Lower leg skin (tissue), 4 donors: ENCODE data around the gene DNAH12. TPM values are rescaled to one million over a fixed set of nuclear protein-coding genes. Genes with fewer than 3 reads are reported as not detected.
"Not testable (repeated sequence)": the region's sequence is repeated elsewhere in the genome, so short reads cannot be mapped to it uniquely, and the experiment has no call there.

Experiments used
- DNase-seq, 2 donors: peaks; one replicate each; pipeline ENCODE4 v3.0.0-alpha.2; 2019; ENCODE audit warnings: low spot score in 2 of 2
- H3K4me3 ChIP-seq: fragments of 200-600 bp; sonication (generic); 2 replicates; pipeline ENCODE4 v1.5.1; 2017; ENCODE audit warnings: mild to moderate bottlenecking, low read depth; ENCODE audit not compliant: poor library complexity, severe bottlenecking
- CTCF ChIP-seq, 3 donors: fragments of 450-650 bp; IDR thresholded peaks; one replicate each; pipeline ENCODE4 v1.5.1; 2016; ENCODE audit warnings: antibody characterized with exemption in 3 of 3, mild to moderate bottlenecking in 3 of 3, moderate library complexity in 2 of 3
- POLR2A ChIP-seq, 2 donors: fragments of 450-650 bp; IDR thresholded peaks; one replicate each; pipeline ENCODE4 v1.6.1; 2016 to 2017; ENCODE audit warnings: antibody characterized with exemption in 2 of 2, mild to moderate bottlenecking in 1 of 2, moderate library complexity in 1 of 2
- WGBS, 2 donors: methylation state at CpG; one replicate each; pipeline ENCODE4 v1.1.5; 2018; 5-methylcytosine and 5-hydroxymethylcytosine counted together
- intact Hi-C: fragments of 100-400 bp; cut with DNase I; formaldehyde crosslinking; loops from one replicate; pipeline ENCODE4 v1.15.0; 2023; ENCODE audit warnings: low total_unique reads
- total RNA-seq, 4 donors: library from RNA; depleted of rRNA; stranded (reverse); fragments of >200 nt; gene quantifications; one replicate each; pipeline ENCODE4 v1.1.0, GENCODE V29; 2016

The DNAH12 gene
- total RNA-seq, 4 donors from 2014 or later: under 0.01 to 0.03 TPM; not detected in 2

- H3K4me3 ChIP-seq: no peak overlapping the region
- intact Hi-C loops: no loop called here
- no peak for DNase-seq
- no peak for TF ChIP-seq CTCF (IDR thresholded peaks at IDR 0.05)
- TF ChIP-seq POLR2A (IDR thresholded peaks at IDR 0.05): no peak
- WGBS, 2 donors: 84 to 85% methylated on average over 5 of the region's 5 CpGs
These were observed 208.7 kb downstream of the DNAH12 start for GRCh38 chr3:57335283-57335938.

GRCh38 chr3:57331078-57331610 is 213.0 kb downstream of the DNAH12 start:
- intact Hi-C loops: no loop called here
- TF ChIP-seq POLR2A (IDR thresholded peaks at IDR 0.05): no peak
- TF ChIP-seq CTCF (IDR thresholded peaks at IDR 0.05): no peak
- no peak for DNase-seq
- WGBS, 2 donors: 75 to 80% methylated on average over 3 of the region's 3 CpGs
- no peak overlapping the region for H3K4me3 ChIP-seq

GRCh38 chr3:57326498-57326897 is 217.6 kb downstream of the DNAH12 start:
- WGBS, 2 donors: 92 to 93% methylated on average over 1 of the region's 1 CpG
- DNase-seq, H3K4me3 ChIP-seq, intact Hi-C loops: not testable (repeated sequence)

- DNase-seq: no peak
- TF ChIP-seq CTCF (IDR thresholded peaks at IDR 0.05) (no peak), POLR2A (IDR thresholded peaks at IDR 0.05) (no peak)
- WGBS, 2 donors: 95 to 97% methylated on average over 3 of the region's 3 CpGs
- H3K4me3 ChIP-seq: no peak overlapping the region
- intact Hi-C loops: no loop called here
These were observed 229.9 kb downstream of the DNAH12 start for GRCh38 chr3:57314204-57314603.

- whole genome bisulfite sequencing, 2 donors: 54 to 55% methylated on average over 3 of the region's 3 CpGs
- no peak for DNase-seq
- intact Hi-C loops: no loop called here
- H3K4me3 ChIP-seq: no peak overlapping the region
- TF ChIP-seq POLR2A (IDR thresholded peaks at IDR 0.05): no peak
- TF ChIP-seq CTCF (IDR thresholded peaks at IDR 0.05): no peak
These were observed 234.3 kb downstream of the DNAH12 start for GRCh38 chr3:57309769-57310360.

GRCh38 chr3:57303520-57303919 is 240.6 kb downstream of the DNAH12 start:
- 93 to 97% methylated on average over 7 of the region's 7 CpGs for WGBS, 2 donors
- DNase-seq, intact Hi-C loops, H3K4me3 ChIP-seq: not testable (repeated sequence)
